Measurements from ENCODE around the gene TBX3.

Gene TBX3

GRCh38 chr12:114682106-114682784 lies 1.7 kb downstream of the TBX3 start:
- no peak for DNase-seq

- peak; percentile 45 for DNase-seq
These were observed 2.7 kb downstream of the TBX3 start for GRCh38 chr12:114681116-114681871.

- DNase-seq = no peak
These were observed 3.3 kb downstream of the TBX3 start for GRCh38 chr12:114680604-114681069.

GRCh38 chr12:114679942-114680341 lies 4.0 kb downstream of the TBX3 start:
- no peak for DNase-seq

- DNase-seq = no peak
These were observed 4.5 kb downstream of the TBX3 start for GRCh38 chr12:114679452-114679875.

- no peak for DNase-seq
These were observed 5.3 kb downstream of the TBX3 start for GRCh38 chr12:114678718-114679117.

- DNase-seq = no peak
These were observed 5.9 kb downstream of the TBX3 start for GRCh38 chr12:114678028-114678427.

- DNase-seq = no peak
These were observed 7.7 kb downstream of the TBX3 start for GRCh38 chr12:114676142-114676741.

GRCh38 chr12:114674251-114675047 lies 9.5 kb downstream of the TBX3 start:
- no peak for DNase-seq

GRCh38 chr12:114673901-114674250 lies 10.1 kb downstream of the TBX3 start:
- DNase-seq = no peak

GRCh38 chr12:114673169-114673833 lies 10.7 kb downstream of the TBX3 start:
- DNase-seq = peak; percentile 90

GRCh38 chr12:114672817-114673168 lies 11.2 kb downstream of the TBX3 start:
- DNase-seq = no peak

- no peak for DNase-seq
These were observed 12.2 kb downstream of the TBX3 start for GRCh38 chr12:114671443-114672411.

GRCh38 chr12:114671066-114671442 lies 12.9 kb downstream of the TBX3 start:
- DNase-seq = no peak

GRCh38 chr12:114670291-114670980 lies 13.5 kb downstream of the TBX3 start:
- DNase-seq = no peak

- peak; percentile 64 for DNase-seq
These were observed 14.3 kb downstream of the TBX3 start for GRCh38 chr12:114669401-114670290.

- DNase-seq = no peak
These were observed 15.1 kb downstream of the TBX3 start for GRCh38 chr12:114668886-114669288.

- peak; percentile 88 for DNase-seq
These were observed 15.7 kb downstream of the TBX3 start for GRCh38 chr12:114668151-114668885.

- DNase-seq = no peak
These were observed 16.3 kb downstream of the TBX3 start for GRCh38 chr12:114667669-114668150.
